NT2/D1 (cell line): ENCODE data around the gene DUSP16.

ENCODE experiments used
- SUZ12 ChIP-seq: IDR thresholded peaks from 2 replicates; pipeline ENCODE4 v1.6.1; 2011; ENCODE audit not compliant: insufficient read length, insufficient read depth; ENCODE audit errors: extremely low read depth
- YY1 ChIP-seq: IDR thresholded peaks from 2 replicates; pipeline ENCODE4 v1.6.1; 2011; ENCODE audit not compliant: insufficient read length, insufficient read depth
- ZNF274 ChIP-seq: IDR thresholded peaks from 2 replicates; pipeline ENCODE4 v1.6.1; 2011; ENCODE audit warnings: mild to moderate bottlenecking, low read depth, low read length

DNA sequence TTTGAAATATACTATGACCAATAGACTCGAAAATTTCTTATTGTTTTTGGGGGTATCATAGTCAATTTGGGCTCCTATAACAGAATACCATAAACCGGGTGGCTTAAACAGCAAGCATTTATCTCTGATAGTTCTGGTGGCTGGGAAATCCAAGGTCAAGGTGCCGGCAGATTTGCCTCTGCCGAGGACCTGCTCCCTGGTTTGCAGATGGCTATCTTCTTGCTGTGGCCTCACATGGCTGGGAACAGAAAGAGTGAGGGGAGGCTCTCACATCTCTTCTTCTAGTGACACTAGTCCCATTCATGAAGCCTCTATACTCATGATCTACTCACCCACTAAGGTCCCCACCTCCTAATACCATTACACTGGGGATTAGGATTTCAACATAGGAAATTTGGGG lies 135.1 kb downstream of the DUSP16 start:
- TF ChIP-seq YY1 (no peak), SUZ12 (no peak), ZNF274 (no peak)
